RPMI8226 (cell line): Measurements from ENCODE around the gene CFAP61.

Experiments used
- DNase-seq: peaks from one replicate; pipeline ENCODE4 v3.0.0-alpha.2; 2015

CFAP61 gene

GRCh38 chr20:20174089-20174835 lies 121.9 kb downstream of the CFAP61 start:
- no peak for DNase-seq

GRCh38 chr20:20181322-20181721 lies 129.0 kb downstream of the CFAP61 start:
- no peak for DNase-seq

- peak; percentile 37 for DNase-seq
Measured at GRCh38 chr20:20184149-20184548, 131.8 kb downstream of the CFAP61 start.

- no peak for DNase-seq
Measured at GRCh38 chr20:20184706-20185105, 132.4 kb downstream of the CFAP61 start.

- DNase-seq: no peak
Measured at GRCh38 chr20:20188647-20189046, 136.3 kb downstream of the CFAP61 start.

- no peak for DNase-seq
Measured at GRCh38 chr20:20192366-20192765, 140.0 kb downstream of the CFAP61 start.

GRCh38 chr20:20195021-20195705 lies 142.8 kb downstream of the CFAP61 start:
- no peak for DNase-seq

- DNase-seq: no peak
Measured at GRCh38 chr20:20196610-20197009, 144.3 kb downstream of the CFAP61 start.

- DNase-seq: no peak
Measured at GRCh38 chr20:20198011-20198410, 145.7 kb downstream of the CFAP61 start.

GRCh38 chr20:20199361-20200160 lies 147.2 kb downstream of the CFAP61 start:
- DNase-seq: no peak

GRCh38 chr20:20201124-20201523 lies 148.8 kb downstream of the CFAP61 start:
- DNase-seq: no peak

GRCh38 chr20:20201639-20202038 lies 149.3 kb downstream of the CFAP61 start:
- DNase-seq: no peak

- DNase-seq: no peak
Measured at GRCh38 chr20:20202768-20203167, 150.4 kb downstream of the CFAP61 start.

GRCh38 chr20:20203784-20204183 lies 151.5 kb downstream of the CFAP61 start:
- no peak for DNase-seq

- DNase-seq: no peak
Measured at GRCh38 chr20:20204256-20204655, 151.9 kb downstream of the CFAP61 start.

- no peak for DNase-seq
Measured at GRCh38 chr20:20205141-20205861, 153.0 kb downstream of the CFAP61 start.

- no peak for DNase-seq
Measured at GRCh38 chr20:20205862-20206236, 153.5 kb downstream of the CFAP61 start.

GRCh38 chr20:20206788-20207187 lies 154.5 kb downstream of the CFAP61 start:
- DNase-seq: no peak

GRCh38 chr20:20207291-20207690 lies 155.0 kb downstream of the CFAP61 start:
- DNase-seq: no peak

- no peak for DNase-seq
Measured at GRCh38 chr20:20207872-20208271, 155.5 kb downstream of the CFAP61 start.

- no peak for DNase-seq
Measured at GRCh38 chr20:20209684-20210083, 157.4 kb downstream of the CFAP61 start.

- no peak for DNase-seq
Measured at GRCh38 chr20:20210327-20210726, 158.0 kb downstream of the CFAP61 start.

GRCh38 chr20:20210943-20211273 lies 158.6 kb downstream of the CFAP61 start:
- DNase-seq: no peak
